ENCODE data around the gene PNMT. TPM values are rescaled to one million over a fixed set of nuclear protein-coding genes. Genes with fewer than 3 reads are reported as not detected.

PNMT gene
- total RNA-seq, 2 experiments from 2014 or later = not detected

GRCh38 chr17:39641097-39641496, 27.2 kb upstream of the PNMT start:
- Histone ChIP-seq H3K79me2 (ENCODE audit: insufficient read depth, low read depth, low read length) (peaks cover 20% of the 10 kb centered on the region), H3K4me1 (ENCODE audit: insufficient read depth, low read length, poor library complexity, severe bottlenecking) (peaks cover 21% of the 10 kb centered on the region), H3K9me3 (ENCODE audit: low read length) (no peaks in the 10 kb centered on the region), H4K20me1 (ENCODE audit: insufficient read depth, low read length) (peaks cover 8% of the 10 kb centered on the region; the same call in 1 of the 2 replicates), H3K4me2 (ENCODE audit: low read length) (no peak overlapping the region), H2AFZ (ENCODE audit: low read length) (no peak overlapping the region), H3K4me3 (ENCODE audit: low read depth, low read length, poor library complexity, severe bottlenecking) (no peak overlapping the region), H3K9me2 (ENCODE audit: insufficient read depth, low read length) (no peaks in the 10 kb centered on the region), H3K36me3 (ENCODE audit: insufficient read depth, low read length) (peaks cover under 1% of the 10 kb centered on the region; the same call in 1 of the 2 replicates), H3K27ac (ENCODE audit: low read depth, low read length, poor library complexity, severe bottlenecking) (no peak overlapping the region)
- TF ChIP-seq, protein P1, sequence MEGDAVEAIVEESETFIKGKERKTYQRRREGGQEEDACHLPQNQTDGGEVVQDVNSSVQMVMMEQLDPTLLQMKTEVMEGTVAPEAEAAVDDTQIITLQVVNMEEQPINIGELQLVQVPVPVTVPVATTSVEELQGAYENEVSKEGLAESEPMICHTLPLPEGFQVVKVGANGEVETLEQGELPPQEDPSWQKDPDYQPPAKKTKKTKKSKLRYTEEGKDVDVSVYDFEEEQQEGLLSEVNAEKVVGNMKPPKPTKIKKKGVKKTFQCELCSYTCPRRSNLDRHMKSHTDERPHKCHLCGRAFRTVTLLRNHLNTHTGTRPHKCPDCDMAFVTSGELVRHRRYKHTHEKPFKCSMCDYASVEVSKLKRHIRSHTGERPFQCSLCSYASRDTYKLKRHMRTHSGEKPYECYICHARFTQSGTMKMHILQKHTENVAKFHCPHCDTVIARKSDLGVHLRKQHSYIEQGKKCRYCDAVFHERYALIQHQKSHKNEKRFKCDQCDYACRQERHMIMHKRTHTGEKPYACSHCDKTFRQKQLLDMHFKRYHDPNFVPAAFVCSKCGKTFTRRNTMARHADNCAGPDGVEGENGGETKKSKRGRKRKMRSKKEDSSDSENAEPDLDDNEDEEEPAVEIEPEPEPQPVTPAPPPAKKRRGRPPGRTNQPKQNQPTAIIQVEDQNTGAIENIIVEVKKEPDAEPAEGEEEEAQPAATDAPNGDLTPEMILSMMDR (conservative IDR thresholded peaks at IDR 0.05; ENCODE audit: low read length) = no peak
- TF ChIP-seq EZH2phosphoT487 (IDR thresholded peaks at IDR 0.05; ENCODE audit: borderline replicate concordance, low read depth, low read length) = no peak
- ChIA-PET CTCF (ENCODE audit: unreplicated experiment) (no interaction called here), POLR2A (no interaction called here)
- intact Hi-C loops (cut with micrococcal nuclease; ENCODE audit: unreplicated experiment) = no loop called here
- no TSS peak for BruUV-seq (replicated peaks)
- DNase-seq (ENCODE audit: low spot score) = no peak

- BruUV-seq (replicated peaks) = no TSS peak
- ChIA-PET CTCF (ENCODE audit: unreplicated experiment) (no interaction called here), POLR2A (no interaction called here)
- Histone ChIP-seq H3K4me2 (ENCODE audit: low read length) (no peak overlapping the region), H3K4me3 (ENCODE audit: low read depth, low read length, poor library complexity, severe bottlenecking) (no peak overlapping the region), H3K9me2 (ENCODE audit: insufficient read depth, low read length) (no peaks in the 10 kb centered on the region), H2AFZ (ENCODE audit: low read length) (no peak overlapping the region), H3K27ac (ENCODE audit: low read depth, low read length, poor library complexity, severe bottlenecking) (no peak overlapping the region), H4K20me1 (ENCODE audit: insufficient read depth, low read length) (peaks cover 8% of the 10 kb centered on the region; the same call in 1 of the 2 replicates), H3K4me1 (ENCODE audit: insufficient read depth, low read length, poor library complexity, severe bottlenecking) (peaks cover 16% of the 10 kb centered on the region), H3K36me3 (ENCODE audit: insufficient read depth, low read length) (peaks cover 5% of the 10 kb centered on the region; the same call in 1 of the 2 replicates), H3K79me2 (ENCODE audit: insufficient read depth, low read depth, low read length) (peaks cover 20% of the 10 kb centered on the region), H3K9me3 (ENCODE audit: low read length) (no peaks in the 10 kb centered on the region)
- TF ChIP-seq, protein P1 (conservative IDR thresholded peaks at IDR 0.05; ENCODE audit: low read length) = no peak
- TF ChIP-seq EZH2phosphoT487 (IDR thresholded peaks at IDR 0.05; ENCODE audit: borderline replicate concordance, low read depth, low read length) = no peak
- no peak for DNase-seq (ENCODE audit: low spot score)
- intact Hi-C loops (cut with micrococcal nuclease; ENCODE audit: unreplicated experiment) = no loop called here
Measured at GRCh38 chr17:39641883-39642282, 26.4 kb upstream of the PNMT start.

DNA sequence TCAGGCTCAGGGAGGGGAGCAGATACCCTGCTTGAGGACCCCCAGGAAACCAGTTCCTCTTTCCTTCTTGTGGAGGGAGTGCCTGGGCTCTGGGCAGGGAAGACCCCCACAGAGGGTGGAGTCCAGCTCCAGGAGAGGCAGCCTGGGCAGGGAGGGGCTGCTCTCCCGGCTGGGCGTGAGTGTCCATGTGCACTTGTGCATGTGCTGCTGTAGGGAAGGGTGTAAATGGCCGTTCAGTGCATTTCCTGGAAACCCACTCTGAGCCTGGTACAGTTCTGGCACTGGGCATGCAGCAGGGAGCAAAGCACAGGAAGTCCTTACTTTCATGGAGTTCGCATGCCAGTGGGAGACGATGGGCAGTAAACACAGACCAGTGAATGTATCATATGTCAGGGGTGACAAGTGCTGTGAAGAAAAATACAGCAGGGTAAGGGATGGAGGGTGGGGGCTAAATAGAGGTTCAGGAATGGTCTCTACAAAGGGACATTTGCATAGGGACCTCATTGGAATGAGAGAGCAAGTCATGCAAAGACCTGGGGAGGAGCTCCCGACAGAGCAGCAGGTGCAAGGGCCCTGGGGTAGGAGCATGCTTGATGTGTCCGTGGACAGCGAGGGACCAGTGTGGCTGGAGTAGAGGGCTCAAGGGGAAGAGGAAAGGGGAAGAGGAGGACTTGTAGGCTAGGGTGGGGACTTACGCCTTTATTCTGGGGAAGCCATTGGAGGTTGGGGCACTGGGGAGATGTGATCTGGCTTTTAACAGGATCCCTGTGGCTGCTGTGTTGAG, 25.8 kb upstream of the PNMT start:
- intact Hi-C loops (cut with micrococcal nuclease; ENCODE audit: unreplicated experiment) = no loop called here
- no peak for DNase-seq (ENCODE audit: low spot score)
- no peaks in the 10 kb centered on the region for H3K9me2 ChIP-seq (ENCODE audit: insufficient read depth, low read length)
- no peak overlapping the region for H3K27ac ChIP-seq (ENCODE audit: low read depth, low read length, poor library complexity, severe bottlenecking)
- peaks cover 5% of the 10 kb centered on the region; the same call in 1 of the 2 replicates for H3K36me3 ChIP-seq (ENCODE audit: insufficient read depth, low read length)
- peaks cover 19% of the 10 kb centered on the region for H3K79me2 ChIP-seq (ENCODE audit: insufficient read depth, low read depth, low read length)
- H3K4me2 ChIP-seq (ENCODE audit: low read length) = no peak overlapping the region
- BruUV-seq (replicated peaks) = no TSS peak
- H2AFZ ChIP-seq (ENCODE audit: low read length) = no peak overlapping the region
- peaks cover 8% of the 10 kb centered on the region; the same call in 1 of the 2 replicates for H4K20me1 ChIP-seq (ENCODE audit: insufficient read depth, low read length)
- POLR2A ChIA-PET = no interaction called here
- no peaks in the 10 kb centered on the region for H3K9me3 ChIP-seq (ENCODE audit: low read length)
- no peak overlapping the region for H3K4me3 ChIP-seq (ENCODE audit: low read depth, low read length, poor library complexity, severe bottlenecking)
- CTCF ChIA-PET (ENCODE audit: unreplicated experiment) = no interaction called here
- no peak for TF ChIP-seq EZH2phosphoT487 (IDR thresholded peaks at IDR 0.05; ENCODE audit: borderline replicate concordance, low read depth, low read length)
- TF ChIP-seq, protein P1 (conservative IDR thresholded peaks at IDR 0.05; ENCODE audit: low read length) = no peak
- peaks cover 16% of the 10 kb centered on the region for H3K4me1 ChIP-seq (ENCODE audit: insufficient read depth, low read length, poor library complexity, severe bottlenecking)
